Kidney (tissue), 14 donors: ENCODE data around the gene NTRK1. TPM values are rescaled to one million over a fixed set of nuclear protein-coding genes. Genes with fewer than 3 reads are reported as not detected.

Source experiments
- DNase-seq, 5 donors: peaks; one replicate each; pipeline ENCODE4 v3.0.0-alpha.2; 2013 to 2020
- FAIRE-seq: peaks from 2 replicates; lab custom pipeline; 2012; peaks lifted over from hg19 to GRCh38; lab: Jason Lieb, UNC
- H3K27ac ChIP-seq, 2 donors: one replicate each; pipeline ENCODE4 v1.7.0; 2013; ENCODE audit warnings: low read depth in 2 of 2, low read length in 2 of 2, inconsistent platforms in 1 of 2
- H3K27me3 ChIP-seq: one replicate; pipeline ENCODE4 v1.7.1; 2013; ENCODE audit warnings: low read length, inconsistent platforms; ENCODE audit not compliant: control insufficient read depth, insufficient read depth
- H3K36me3 ChIP-seq, 3 donors: one replicate each; pipeline versions ENCODE4 v1.7.0 to v1.7.1; 2013; ENCODE audit warnings: low read length in 3 of 3, control low read depth in 1 of 3, inconsistent platforms in 1 of 3; ENCODE audit not compliant: insufficient read depth in 3 of 3, control insufficient read depth in 2 of 3
- H3K4me1 ChIP-seq, 3 donors: one replicate each; pipeline versions ENCODE4 v1.7.0 to v1.7.1; 2013; ENCODE audit warnings: low read length in 3 of 3, inconsistent platforms in 1 of 3, low read depth in 1 of 3; ENCODE audit not compliant: control insufficient read depth in 2 of 3, insufficient read depth in 2 of 3
- H3K4me3 ChIP-seq, 3 donors: one replicate each; pipeline versions ENCODE4 v1.7.0 to v1.8.1; 2013; ENCODE audit warnings: low read length in 3 of 3, control low read depth in 1 of 3, inconsistent platforms in 1 of 3
- H3K9ac ChIP-seq, 3 donors: one replicate each; pipeline versions ENCODE4 v1.7.0 to v1.7.1; 2013; ENCODE audit warnings: low read length in 3 of 3, control low read depth in 1 of 3, inconsistent platforms in 1 of 3
- H3K9me3 ChIP-seq, 3 donors: one replicate each; pipeline versions ENCODE4 v1.7.0 to v1.7.1; 2013; ENCODE audit warnings: low read length in 3 of 3, control low read depth in 1 of 3, inconsistent platforms in 1 of 3; ENCODE audit not compliant: control insufficient read depth in 2 of 3, insufficient read depth in 1 of 3
- CTCF ChIP-seq: IDR thresholded peaks from 3 replicates; pipeline ENCODE4 v1.5.1; 2012; ENCODE audit warnings: mild to moderate bottlenecking, moderate library complexity, borderline replicate concordance; ENCODE audit not compliant: insufficient read depth; ENCODE audit errors: extremely low read depth
- intact Hi-C: fragments of 100-400 bp; cut with DNase I; formaldehyde crosslinking; loops from one replicate; pipeline ENCODE4 v1.11.1; 2022
- polyA plus RNA-seq: library from polyadenylated mRNA; stranded (reverse); fragments of 350-450 nt; fragmentation: Illumina TruSeq; extraction: RNeasy Lipid Tissue Mini Kit (QIAGEN cat#74804); gene quantifications from one replicate; pipeline ENCODE4 v1.2.3, GENCODE V29; 2014; ENCODE audit warnings: low read depth, low replicate concordance; ENCODE audit not compliant: insufficient read depth
- total RNA-seq: library from RNA; stranded (reverse); fragmentation: NEBNext Ultra II Directional; extraction: Animal tissue kit (Norgen Biotek cat#: 25700); gene quantifications from one replicate; pipeline ENCODE4 v1.2.1, GENCODE V29; 2021
- donor health status: control.
- donor health status: control.
- donor health status: control.
- donor health status: control.
- donor health status: control.
- donor health status: DM: yes; HTN: yes; CAD: no.
- donor health status: Normal renal cell carcinoma (clear cell type).

NTRK1 gene
- total and polyA plus RNA-seq, 2 donors from 2014 or later: 1.0 to 1.3 TPM

- H3K9ac ChIP-seq: peak overlapping the region in 1 of 3 donors; percentile 51
- no peaks in the 10 kb centered on the region for H3K9me3 ChIP-seq
- no peak for TF ChIP-seq CTCF
- intact Hi-C loops: no loop called here
- H3K4me3 ChIP-seq: peak overlapping the region in 1 of 3 donors; percentile 52
- FAIRE-seq: no peak
- H3K27me3 ChIP-seq: no peaks in the 10 kb centered on the region
- peaks cover 0 to 11% (median 0%) of the 10 kb centered on the region in 3 donors for H3K4me1 ChIP-seq
- no peaks in the 10 kb centered on the region for H3K36me3 ChIP-seq
- H3K27ac ChIP-seq: no peak overlapping the region
- DNase-seq: peak in 1 of 5 donors; percentile 28
Measured at GRCh38 chr1:156813298-156813697, 47.4 kb upstream of the NTRK1 start.

- no peaks in the 10 kb centered on the region for H3K27me3 ChIP-seq
- H3K9me3 ChIP-seq: no peaks in the 10 kb centered on the region
- intact Hi-C loops: no loop called here
- H3K27ac ChIP-seq: no peak overlapping the region
- peak overlapping the region in 1 of 3 donors; percentile 51 for H3K9ac ChIP-seq
- FAIRE-seq (no peak), DNase-seq (peak; percentile 69 to 91 (median 83))
- peak overlapping the region in 2 of 3 donors; percentile 13 to 52 for H3K4me3 ChIP-seq
- H3K4me1 ChIP-seq: peaks cover 0 to 11% (median 0%) of the 10 kb centered on the region in 3 donors
- no peaks in the 10 kb centered on the region for H3K36me3 ChIP-seq
- peak; percentile 55 for TF ChIP-seq CTCF
Measured at GRCh38 chr1:156813750-156814570, 46.7 kb upstream of the NTRK1 start.

GRCh38 chr1:156814571-156815260, 45.9 kb upstream of the NTRK1 start:
- DNase-seq: peak in 2 of 5 donors; percentile 49 to 66
- H3K27me3 ChIP-seq: no peaks in the 10 kb centered on the region

More at GRCh38 chr1:156814571-156815260, 45.9 kb upstream of the NTRK1 start:
- no peak for TF ChIP-seq CTCF
- intact Hi-C loops: no loop called here
- peaks cover 0 to 11% (median 0%) of the 10 kb centered on the region in 3 donors for H3K4me1 ChIP-seq
- H3K9ac ChIP-seq: no peak overlapping the region
- no peak overlapping the region for H3K4me3 ChIP-seq
- no peaks in the 10 kb centered on the region for H3K36me3 ChIP-seq
- peak overlapping the region in 1 of 2 donors; percentile 70 for H3K27ac ChIP-seq
- H3K9me3 ChIP-seq: no peaks in the 10 kb centered on the region
- no peak for FAIRE-seq
